ENCODE data around the gene LEMD1.

GRCh38 chr1:205451202-205451601 is 29.3 kb upstream of the LEMD1 start:
- TF ChIP-seq EZH2 (IDR thresholded peaks at IDR 0.05; ENCODE audit: insufficient read depth, poor library complexity, severe bottlenecking) (no peak), EZH2phosphoT487 (IDR thresholded peaks at IDR 0.05; ENCODE audit: insufficient read depth, low read depth) (no peak)
